DND-41 (cell line): ENCODE data around the gene MAP4K3.

Experiments
- EZH2 ChIP-seq: IDR thresholded peaks from 3 replicates; pipeline ENCODE4 v1.6.1; 2012; ENCODE audit warnings: borderline replicate concordance, low read depth, mild to moderate bottlenecking, moderate library complexity, low read length, inconsistent platforms; ENCODE audit not compliant: severe bottlenecking
- TF ChIP-seq, protein P1 (sequence below): IDR thresholded peaks from 2 replicates; pipeline ENCODE4 v1.5.1; 2012; ENCODE audit warnings: borderline replicate concordance, low read length, moderate library complexity, mild to moderate bottlenecking; ENCODE audit not compliant: poor library complexity, severe bottlenecking; ENCODE audit errors: extremely low read depth

DNA sequence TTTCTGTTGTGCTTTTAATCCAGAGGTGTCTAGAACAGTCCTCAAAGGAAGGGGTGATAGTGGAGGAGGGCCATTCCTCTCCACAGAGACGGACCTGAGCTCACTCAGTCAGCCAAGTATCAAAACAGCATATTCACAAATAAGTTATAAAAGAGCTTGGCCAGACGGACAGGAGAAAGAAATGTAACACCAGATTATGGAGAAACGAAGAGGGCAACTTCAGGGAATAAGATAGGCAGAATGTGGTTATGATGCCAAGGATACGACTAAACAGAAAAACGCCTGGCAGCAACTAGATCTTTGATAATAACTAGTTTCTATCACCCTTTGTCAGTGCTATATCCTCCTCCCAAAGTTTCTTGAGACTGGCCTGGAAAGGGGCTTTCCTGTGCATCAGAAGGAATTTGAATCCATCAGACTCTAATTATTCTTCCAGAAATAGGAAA, 42.5 kb downstream of the MAP4K3 start:
- no peak for TF ChIP-seq EZH2
- TF ChIP-seq, protein P1, sequence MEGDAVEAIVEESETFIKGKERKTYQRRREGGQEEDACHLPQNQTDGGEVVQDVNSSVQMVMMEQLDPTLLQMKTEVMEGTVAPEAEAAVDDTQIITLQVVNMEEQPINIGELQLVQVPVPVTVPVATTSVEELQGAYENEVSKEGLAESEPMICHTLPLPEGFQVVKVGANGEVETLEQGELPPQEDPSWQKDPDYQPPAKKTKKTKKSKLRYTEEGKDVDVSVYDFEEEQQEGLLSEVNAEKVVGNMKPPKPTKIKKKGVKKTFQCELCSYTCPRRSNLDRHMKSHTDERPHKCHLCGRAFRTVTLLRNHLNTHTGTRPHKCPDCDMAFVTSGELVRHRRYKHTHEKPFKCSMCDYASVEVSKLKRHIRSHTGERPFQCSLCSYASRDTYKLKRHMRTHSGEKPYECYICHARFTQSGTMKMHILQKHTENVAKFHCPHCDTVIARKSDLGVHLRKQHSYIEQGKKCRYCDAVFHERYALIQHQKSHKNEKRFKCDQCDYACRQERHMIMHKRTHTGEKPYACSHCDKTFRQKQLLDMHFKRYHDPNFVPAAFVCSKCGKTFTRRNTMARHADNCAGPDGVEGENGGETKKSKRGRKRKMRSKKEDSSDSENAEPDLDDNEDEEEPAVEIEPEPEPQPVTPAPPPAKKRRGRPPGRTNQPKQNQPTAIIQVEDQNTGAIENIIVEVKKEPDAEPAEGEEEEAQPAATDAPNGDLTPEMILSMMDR, result no peak
